ENCODE measurements around the gene RAB27A.
"Not testable (repeated sequence)": the region's sequence is repeated elsewhere in the genome, so short reads cannot be mapped to it uniquely, and the experiment has no call there.

Gene RAB27A

DNA sequence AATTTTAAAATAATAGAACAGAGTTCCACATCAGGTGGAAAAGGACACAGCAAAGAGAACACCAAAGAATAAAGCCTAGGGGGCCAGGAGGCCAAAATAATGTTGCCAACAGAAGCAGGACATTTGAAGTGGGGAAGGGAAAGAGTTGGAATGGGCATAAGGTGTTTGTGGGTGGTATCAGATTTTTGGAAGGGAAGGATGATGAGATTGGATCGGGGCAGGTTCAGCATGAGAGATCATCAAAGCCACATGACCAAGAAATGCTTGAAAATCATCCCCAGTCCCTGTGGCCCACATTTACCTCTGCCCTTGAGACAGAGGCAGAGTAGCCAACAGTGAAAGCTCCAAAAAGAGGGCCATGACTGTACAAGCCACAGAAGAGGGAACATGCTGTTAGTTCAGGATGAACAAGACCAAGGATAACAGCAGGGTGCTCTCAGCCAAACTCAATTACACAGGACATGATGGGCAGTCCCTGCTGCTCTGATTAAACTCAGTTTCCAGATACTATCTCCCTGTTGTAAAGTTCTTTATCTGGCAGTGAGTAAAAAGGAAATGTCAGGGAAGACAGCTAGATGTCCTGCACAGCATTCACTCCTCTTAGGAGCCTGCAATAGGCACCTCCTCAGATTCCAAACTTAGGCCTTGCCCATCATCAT, 32.5 kb downstream of the RAB27A start:
- no peak overlapping the region for H3K9ac ChIP-seq (ENCODE audit: low read length)
- no peaks in the 10 kb centered on the region for H3K9me3 ChIP-seq (ENCODE audit: control insufficient read depth, low read depth, low read length)
- no peaks in the 10 kb centered on the region for H3K27me3 ChIP-seq (ENCODE audit: control insufficient read depth, insufficient read depth, low read length)
- H3K27ac ChIP-seq (ENCODE audit: low read length), result no peak overlapping the region
- H3K36me3 ChIP-seq (ENCODE audit: control insufficient read depth, low read depth, low read length), result no peaks in the 10 kb centered on the region
- H3K4me3 ChIP-seq (ENCODE audit: low read length), result no peak overlapping the region
- H3K4me1 ChIP-seq (ENCODE audit: control insufficient read depth, low read depth, low read length), result no peaks in the 10 kb centered on the region

DNA sequence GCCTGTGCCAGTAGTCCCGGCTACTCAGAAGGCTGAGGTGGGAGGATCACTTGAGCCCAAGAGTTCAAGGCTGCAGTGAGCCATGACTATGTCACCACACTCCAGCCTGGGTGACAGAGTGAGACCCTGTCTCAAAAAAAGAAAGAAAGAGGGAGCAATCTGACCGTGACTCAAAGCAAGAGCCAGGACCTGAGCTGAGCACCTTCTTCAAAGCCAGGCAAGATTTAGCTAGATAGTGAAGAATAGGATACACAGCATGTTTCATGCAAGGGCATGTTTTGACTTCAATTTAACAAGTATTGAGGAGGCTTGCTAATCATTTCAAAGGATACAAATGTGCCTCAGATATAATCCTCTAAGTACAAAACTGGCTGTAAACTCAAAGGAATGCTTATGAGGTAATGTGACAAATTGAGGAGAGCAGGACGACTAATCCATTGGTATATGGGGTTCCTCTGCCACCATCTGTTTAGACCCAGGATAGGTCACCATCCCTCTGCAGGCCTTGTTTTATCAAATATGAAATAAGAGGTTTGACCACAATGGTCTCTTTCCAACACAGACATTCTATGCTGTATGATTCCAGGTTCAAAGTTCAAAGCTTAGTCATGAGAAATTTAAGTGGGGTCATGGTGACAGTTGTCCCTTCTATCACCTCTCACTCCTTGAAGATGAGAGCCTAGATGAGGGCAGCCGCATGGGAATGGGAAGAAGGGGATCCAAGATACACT, 33.2 kb downstream of the RAB27A start:
- Histone ChIP-seq H3K4me1 (ENCODE audit: control insufficient read depth, low read depth, low read length) (no peaks in the 10 kb centered on the region), H3K27me3 (ENCODE audit: control insufficient read depth, insufficient read depth, low read length) (no peaks in the 10 kb centered on the region), H3K9ac (ENCODE audit: low read length) (no peak overlapping the region), H3K4me3 (ENCODE audit: low read length) (no peak overlapping the region), H3K9me3 (ENCODE audit: control insufficient read depth, low read depth, low read length) (no peaks in the 10 kb centered on the region), H3K36me3 (ENCODE audit: control insufficient read depth, low read depth, low read length) (no peaks in the 10 kb centered on the region), H3K27ac (ENCODE audit: low read length) (no peak overlapping the region)

DNA sequence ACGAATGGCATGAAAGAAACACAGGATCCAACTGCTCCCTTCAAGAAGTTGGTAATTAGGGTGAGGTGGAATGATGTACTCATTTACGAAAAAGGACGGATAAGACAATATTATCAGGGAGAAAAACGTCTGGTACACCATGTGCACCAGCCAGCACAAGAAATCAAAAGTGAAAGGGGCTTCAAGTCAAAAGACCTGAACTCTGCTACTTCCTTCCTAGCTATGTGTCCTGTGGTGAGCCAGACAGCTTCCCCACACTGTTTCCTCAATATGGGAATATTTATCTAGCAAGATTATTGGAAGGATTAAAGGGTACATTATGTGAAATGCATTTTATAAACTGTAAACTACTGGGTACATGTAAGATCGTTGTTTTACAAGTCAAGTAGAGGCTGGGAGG, 33.9 kb downstream of the RAB27A start:
- no peaks in the 10 kb centered on the region for H3K9me3 ChIP-seq (ENCODE audit: control insufficient read depth, low read depth, low read length)
- H3K27ac ChIP-seq (ENCODE audit: low read length), result no peak overlapping the region
- no peaks in the 10 kb centered on the region for H3K36me3 ChIP-seq (ENCODE audit: control insufficient read depth, low read depth, low read length)
- no peak overlapping the region for H3K9ac ChIP-seq (ENCODE audit: low read length)
- no peaks in the 10 kb centered on the region for H3K27me3 ChIP-seq (ENCODE audit: control insufficient read depth, insufficient read depth, low read length)
- no peak overlapping the region for H3K4me3 ChIP-seq (ENCODE audit: low read length)
- H3K4me1 ChIP-seq (ENCODE audit: control insufficient read depth, low read depth, low read length), result no peaks in the 10 kb centered on the region

DNA sequence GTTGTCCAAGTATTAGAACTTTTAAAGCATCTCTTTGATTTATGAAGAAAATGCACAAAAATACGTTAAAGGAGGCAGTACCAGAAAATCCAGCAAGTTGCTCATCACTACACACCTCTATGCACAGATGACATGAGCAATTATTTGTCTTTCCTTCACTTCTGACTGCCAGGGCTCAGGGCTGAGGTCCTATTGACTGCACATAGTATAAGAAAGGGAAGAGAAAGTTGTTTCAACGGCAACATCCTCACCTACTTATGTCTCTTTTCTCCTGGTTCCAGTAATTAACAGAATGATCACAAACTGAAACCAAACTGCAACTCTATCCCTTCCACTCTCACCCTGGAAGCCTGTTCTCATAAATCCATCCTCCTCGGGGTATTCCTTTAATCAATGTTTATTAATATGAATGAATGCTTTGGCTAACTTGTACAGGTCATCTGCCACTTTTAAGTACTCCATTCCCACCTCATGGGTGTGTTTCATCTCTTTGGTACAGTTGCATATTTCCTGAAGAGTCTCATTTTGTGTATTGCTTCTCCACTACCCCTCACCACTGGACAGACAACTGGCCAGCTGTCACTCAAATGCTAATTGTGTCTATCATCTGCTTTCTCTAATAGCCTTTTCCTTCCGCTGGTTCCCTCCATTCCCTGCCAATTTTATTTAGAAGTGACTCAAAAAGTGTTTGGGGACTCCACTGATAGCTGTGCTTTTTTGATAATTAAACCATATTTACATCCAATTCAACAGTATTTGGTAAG, 34.5 kb downstream of the RAB27A start:
- no peak overlapping the region for H3K4me3 ChIP-seq (ENCODE audit: low read length)
- H3K36me3 ChIP-seq (ENCODE audit: control insufficient read depth, low read depth, low read length), result no peaks in the 10 kb centered on the region
- no peak overlapping the region for H3K27ac ChIP-seq (ENCODE audit: low read length)
- no peaks in the 10 kb centered on the region for H3K4me1 ChIP-seq (ENCODE audit: control insufficient read depth, low read depth, low read length)
- H3K9ac ChIP-seq (ENCODE audit: low read length), result no peak overlapping the region
- H3K9me3 ChIP-seq (ENCODE audit: control insufficient read depth, low read depth, low read length), result no peaks in the 10 kb centered on the region
- no peaks in the 10 kb centered on the region for H3K27me3 ChIP-seq (ENCODE audit: control insufficient read depth, insufficient read depth, low read length)

DNA sequence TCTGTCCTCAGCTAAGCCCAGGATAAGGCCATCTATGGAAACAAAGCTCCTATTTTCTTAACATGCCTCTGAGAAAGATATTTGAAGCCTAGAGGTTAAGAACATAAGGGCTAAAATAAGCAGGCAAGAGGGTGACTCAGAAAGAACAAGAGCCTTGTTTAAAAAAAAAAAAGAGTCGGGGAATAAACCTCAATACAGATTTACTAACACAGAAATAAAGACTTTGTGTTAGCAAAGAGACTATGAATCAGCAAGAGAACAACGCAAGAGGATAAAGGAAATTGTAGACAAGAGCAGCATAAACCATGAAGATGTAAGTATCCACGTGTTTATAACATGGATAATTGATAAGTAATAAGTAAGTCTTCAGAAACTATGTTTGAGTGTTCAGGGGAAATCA, 36.0 kb downstream of the RAB27A start:
- Histone ChIP-seq H3K27me3 (ENCODE audit: control insufficient read depth, insufficient read depth, low read length) (no peaks in the 10 kb centered on the region), H3K9me3 (ENCODE audit: control insufficient read depth, low read depth, low read length) (no peaks in the 10 kb centered on the region), H3K4me3 (ENCODE audit: low read length) (no peak overlapping the region), H3K4me1 (ENCODE audit: control insufficient read depth, low read depth, low read length) (no peaks in the 10 kb centered on the region), H3K9ac (ENCODE audit: low read length) (no peak overlapping the region), H3K36me3 (ENCODE audit: control insufficient read depth, low read depth, low read length) (no peaks in the 10 kb centered on the region), H3K27ac (ENCODE audit: low read length) (no peak overlapping the region)

DNA sequence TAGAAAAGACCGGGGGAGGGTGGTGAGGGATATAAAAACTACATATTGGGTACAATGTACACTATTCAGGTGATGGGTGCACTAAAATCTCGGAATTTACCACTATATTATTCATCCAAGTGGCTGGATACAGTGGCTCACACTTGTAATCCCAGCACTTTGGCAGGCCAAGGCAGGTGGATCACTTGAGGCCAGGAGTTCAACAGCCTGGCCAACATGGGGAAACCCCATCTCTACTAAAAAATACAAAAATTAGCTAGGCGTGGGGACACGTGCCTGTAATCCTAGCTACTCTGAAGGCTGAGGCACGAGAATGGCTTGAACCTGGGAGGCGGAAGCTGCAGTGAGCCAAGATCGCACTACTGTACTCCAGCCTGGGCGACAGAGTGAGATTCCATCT, 37.4 kb downstream of the RAB27A start:
- H3K4me3 ChIP-seq (ENCODE audit: low read length); H3K9me3 ChIP-seq (ENCODE audit: control insufficient read depth, low read depth, low read length); H3K4me1 ChIP-seq (ENCODE audit: control insufficient read depth, low read depth, low read length); H3K27ac ChIP-seq (ENCODE audit: low read length); H3K27me3 ChIP-seq (ENCODE audit: control insufficient read depth, insufficient read depth, low read length); H3K9ac ChIP-seq (ENCODE audit: low read length); H3K36me3 ChIP-seq (ENCODE audit: control insufficient read depth, low read depth, low read length): not testable (repeated sequence)

DNA sequence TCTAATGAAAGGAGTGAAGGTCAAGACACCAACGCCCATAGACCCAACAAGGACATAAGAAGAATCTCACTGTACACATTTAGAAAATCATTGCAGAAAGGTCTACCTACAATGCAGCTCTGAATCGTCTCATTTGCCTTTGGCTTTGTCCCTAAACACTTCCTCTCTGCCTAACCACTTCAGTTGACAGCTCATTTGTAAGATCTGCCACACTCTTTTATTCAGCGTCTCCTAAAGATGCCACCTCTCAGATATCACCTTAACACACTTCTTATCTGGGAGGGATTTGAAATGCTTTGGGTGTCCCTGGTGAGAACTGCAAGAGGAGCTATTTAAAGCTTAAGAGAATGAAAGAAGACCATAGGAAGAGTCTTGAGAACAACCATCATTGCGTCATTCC, 38.7 kb downstream of the RAB27A start:
- no peak overlapping the region for H3K9ac ChIP-seq (ENCODE audit: low read length)
- H3K36me3 ChIP-seq (ENCODE audit: control insufficient read depth, low read depth, low read length), result no peaks in the 10 kb centered on the region
- no peaks in the 10 kb centered on the region for H3K27me3 ChIP-seq (ENCODE audit: control insufficient read depth, insufficient read depth, low read length)
- no peaks in the 10 kb centered on the region for H3K9me3 ChIP-seq (ENCODE audit: control insufficient read depth, low read depth, low read length)
- no peaks in the 10 kb centered on the region for H3K4me1 ChIP-seq (ENCODE audit: control insufficient read depth, low read depth, low read length)
- H3K4me3 ChIP-seq (ENCODE audit: low read length), result no peak overlapping the region
- H3K27ac ChIP-seq (ENCODE audit: low read length), result no peak overlapping the region

DNA sequence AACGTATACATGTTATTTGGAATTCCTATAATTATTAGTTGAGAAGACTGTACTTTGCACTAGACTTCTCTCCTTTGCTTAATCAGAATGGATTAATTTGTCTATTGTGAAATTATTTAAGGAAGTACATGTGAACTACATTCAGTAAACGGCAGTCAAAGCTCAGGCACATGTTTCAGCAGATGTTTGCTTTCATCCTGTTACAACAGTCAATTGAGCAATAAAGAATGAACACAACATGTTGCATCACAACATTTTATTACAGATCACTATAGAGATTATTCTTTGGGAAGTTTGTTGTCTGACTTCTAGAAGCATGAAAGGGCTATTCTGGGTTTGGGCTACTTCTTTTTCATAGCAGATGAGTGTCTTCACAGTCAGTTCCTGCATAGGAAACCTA, 39.2 kb downstream of the RAB27A start:
- Histone ChIP-seq H3K27me3 (ENCODE audit: control insufficient read depth, insufficient read depth, low read length) (no peaks in the 10 kb centered on the region), H3K9me3 (ENCODE audit: control insufficient read depth, low read depth, low read length) (no peaks in the 10 kb centered on the region), H3K4me3 (ENCODE audit: low read length) (no peak overlapping the region), H3K36me3 (ENCODE audit: control insufficient read depth, low read depth, low read length) (no peaks in the 10 kb centered on the region), H3K4me1 (ENCODE audit: control insufficient read depth, low read depth, low read length) (no peaks in the 10 kb centered on the region), H3K9ac (ENCODE audit: low read length) (no peak overlapping the region), H3K27ac (ENCODE audit: low read length) (no peak overlapping the region)

DNA sequence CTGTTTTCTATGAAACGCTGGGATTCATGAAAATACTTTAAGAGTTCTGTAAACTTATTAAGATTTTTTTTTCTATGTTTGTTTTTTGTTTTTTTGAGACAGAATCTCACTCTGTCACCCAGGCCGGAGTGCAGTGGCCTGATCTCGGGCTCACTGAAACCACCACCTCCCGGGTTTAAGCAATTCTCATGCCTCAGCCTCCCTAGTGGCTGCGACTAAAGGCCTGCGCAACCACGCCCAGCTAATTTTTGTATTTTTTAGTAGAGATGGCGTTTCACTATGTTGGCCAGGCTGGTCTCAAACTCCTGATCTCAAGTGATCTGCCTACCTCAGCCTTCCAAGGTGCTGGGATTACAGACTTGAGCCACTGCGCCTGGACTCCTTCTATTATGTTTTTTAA, 39.7 kb downstream of the RAB27A start:
- H3K9ac ChIP-seq (ENCODE audit: low read length); H3K4me1 ChIP-seq (ENCODE audit: control insufficient read depth, low read depth, low read length); H3K4me3 ChIP-seq (ENCODE audit: low read length); H3K36me3 ChIP-seq (ENCODE audit: control insufficient read depth, low read depth, low read length); H3K9me3 ChIP-seq (ENCODE audit: control insufficient read depth, low read depth, low read length); H3K27ac ChIP-seq (ENCODE audit: low read length); H3K27me3 ChIP-seq (ENCODE audit: control insufficient read depth, insufficient read depth, low read length): not testable (repeated sequence)

DNA sequence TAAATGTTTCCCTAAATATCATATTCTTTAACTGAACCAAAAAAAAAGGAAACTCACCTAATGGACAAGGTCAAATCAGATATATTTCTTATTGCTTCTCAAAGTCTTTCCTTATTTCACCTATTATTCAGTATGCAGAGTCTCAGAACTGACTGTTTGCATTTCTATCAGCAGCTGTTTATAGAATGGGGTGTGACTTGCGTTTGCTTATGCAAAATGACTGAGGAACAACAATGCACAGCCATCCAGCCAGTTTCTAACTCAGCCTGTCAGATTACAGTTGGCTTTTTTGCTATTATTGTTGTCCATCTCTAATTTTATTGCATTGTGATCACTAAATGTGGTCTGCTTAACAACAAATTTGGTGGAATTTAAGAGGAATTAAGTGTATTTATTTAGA, 40.7 kb downstream of the RAB27A start:
- no peak overlapping the region for H3K4me3 ChIP-seq (ENCODE audit: low read length)
- no peaks in the 10 kb centered on the region for H3K36me3 ChIP-seq (ENCODE audit: control insufficient read depth, low read depth, low read length)
- no peaks in the 10 kb centered on the region for H3K27me3 ChIP-seq (ENCODE audit: control insufficient read depth, insufficient read depth, low read length)
- H3K27ac ChIP-seq (ENCODE audit: low read length), result no peak overlapping the region
- H3K4me1 ChIP-seq (ENCODE audit: control insufficient read depth, low read depth, low read length), result no peaks in the 10 kb centered on the region
- no peaks in the 10 kb centered on the region for H3K9me3 ChIP-seq (ENCODE audit: control insufficient read depth, low read depth, low read length)
- no peak overlapping the region for H3K9ac ChIP-seq (ENCODE audit: low read length)

DNA sequence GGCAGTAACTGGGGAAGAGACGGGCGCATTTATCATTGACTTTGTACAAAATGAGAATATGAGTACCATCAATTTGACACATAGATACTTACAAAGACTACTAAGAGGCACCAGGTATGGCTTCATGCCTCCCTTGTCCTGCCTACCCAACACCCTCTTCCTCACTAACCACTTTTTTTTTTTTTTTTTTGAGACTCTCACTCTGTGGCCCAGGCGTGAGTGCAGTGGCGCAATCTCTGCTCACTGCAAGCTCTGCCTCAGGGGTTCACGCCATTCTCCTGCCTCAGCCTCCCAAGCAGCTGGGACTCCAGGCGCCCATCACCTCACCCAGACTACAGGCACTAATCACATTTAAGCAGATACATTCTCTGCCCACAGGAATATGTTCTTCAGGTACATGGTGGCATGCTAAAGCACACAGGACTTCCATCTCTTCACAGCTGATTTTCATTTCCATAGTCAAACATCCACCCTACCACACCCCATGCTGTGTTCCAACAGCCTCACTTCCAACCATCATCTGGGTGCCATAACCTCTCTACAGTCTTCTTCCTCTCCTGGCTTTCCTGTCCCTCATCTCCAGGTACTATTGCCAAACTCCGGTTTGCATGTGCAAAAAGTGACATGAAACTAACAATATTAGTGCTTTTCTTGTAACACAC, 41.7 kb downstream of the RAB27A start:
- no peaks in the 10 kb centered on the region for H3K4me1 ChIP-seq (ENCODE audit: control insufficient read depth, low read depth, low read length)
- H3K9ac ChIP-seq (ENCODE audit: low read length), result no peak overlapping the region
- H3K36me3 ChIP-seq (ENCODE audit: control insufficient read depth, low read depth, low read length), result no peaks in the 10 kb centered on the region
- H3K4me3 ChIP-seq (ENCODE audit: low read length), result no peak overlapping the region
- H3K27ac ChIP-seq (ENCODE audit: low read length), result no peak overlapping the region
- H3K9me3 ChIP-seq (ENCODE audit: control insufficient read depth, low read depth, low read length), result no peaks in the 10 kb centered on the region
- H3K27me3 ChIP-seq (ENCODE audit: control insufficient read depth, insufficient read depth, low read length), result no peaks in the 10 kb centered on the region
